HepG2 (cell line): ENCODE data around the gene STIM2. TPM values are rescaled to one million over a fixed set of nuclear protein-coding genes. Genes with fewer than 3 reads are reported as not detected.

ENCODE experiments used
- AHR ChIP-seq: IDR thresholded peaks from 2 replicates; pipeline ENCODE4 v1.6.1; 2018; ENCODE audit warnings: missing genetic modification reagents, missing compliant biosample characterization
- GATAD1 ChIP-seq: IDR thresholded peaks from 2 replicates; pipeline ENCODE4 v1.6.1; 2016; ENCODE audit warnings: missing genetic modification reagents, missing compliant biosample characterization
- GRHL1 ChIP-seq: sonication (generic); formaldehyde crosslinking; conservative IDR thresholded peaks from 2 replicates; pipeline ENCODE4 v1.8.0; 2022; ENCODE audit warnings: missing genetic modification reagents
- HOXA7 ChIP-seq: sonication (generic); formaldehyde crosslinking; IDR thresholded peaks from 2 replicates; pipeline ENCODE4 v1.8.1; 2022; ENCODE audit warnings: mild to moderate bottlenecking, missing genetic modification reagents, moderate library complexity
- RBAK ChIP-seq: sonication (generic); formaldehyde crosslinking; IDR thresholded peaks from 2 replicates; pipeline ENCODE4 v1.5.1; 2020; ENCODE audit warnings: mild to moderate bottlenecking, missing genetic modification reagents
- TBP ChIP-seq: sonication (generic); formaldehyde crosslinking; IDR thresholded peaks from 2 replicates; pipeline ENCODE4 v1.5.0; 2020; ENCODE audit warnings: missing genetic modification reagents
- YEATS4 ChIP-seq: sonication (generic); formaldehyde crosslinking; IDR thresholded peaks from 2 replicates; pipeline ENCODE4 v1.4.0; 2020; ENCODE audit warnings: missing genetic modification reagents, borderline replicate concordance
- ZBED4 ChIP-seq: sonication (generic); formaldehyde crosslinking; IDR thresholded peaks from 2 replicates; pipeline ENCODE4 v1.4.0; 2020; ENCODE audit warnings: missing genetic modification reagents, borderline replicate concordance
- ZBTB21 ChIP-seq: sonication (generic); formaldehyde crosslinking; IDR thresholded peaks from 2 replicates; pipeline ENCODE4 v1.4.0; 2020; ENCODE audit warnings: missing genetic modification reagents
- ZNF12 ChIP-seq: sonication (generic); formaldehyde crosslinking; IDR thresholded peaks from 2 replicates; pipeline ENCODE4 v1.5.0; 2020; ENCODE audit warnings: missing genetic modification reagents
- ZNF891 ChIP-seq: sonication (generic); formaldehyde crosslinking; IDR thresholded peaks from 2 replicates; pipeline ENCODE4 v1.5.0; 2020; ENCODE audit warnings: mild to moderate bottlenecking, missing genetic modification reagents
- ZSCAN22 ChIP-seq: sonication (generic); formaldehyde crosslinking; IDR thresholded peaks from 2 replicates; pipeline ENCODE4 v1.4.0; 2020; ENCODE audit warnings: mild to moderate bottlenecking, missing genetic modification reagents
- ZSCAN9 ChIP-seq: IDR thresholded peaks from 2 replicates; pipeline ENCODE4 v1.6.1; 2016; ENCODE audit warnings: borderline replicate concordance
- polyA plus RNA-seq, 8 experiments: library from polyadenylated mRNA; depleted of rRNA in 3 of 8; stranded (reverse) in 7 of 8; unstranded in 1 of 8; fragments of >200 nt; fragmentation: Illumina TruSeq in 4 of 8; extraction: Trizol in 4 of 8; gene quantifications; 2 replicates each; pipeline versions ENCODE4 v1.2.1 to v1.2.3, GENCODE V29; 2011 to 2016; ENCODE audit warnings: low read depth in 4 of 8, missing spikeins in 1 of 8, mixed read lengths in 1 of 8; ENCODE audit not compliant: insufficient read depth in 1 of 8
- total RNA-seq, 5 experiments: library from RNA; depleted of rRNA; stranded (reverse); fragments of >200 nt; fragmentation: Illumina TruSeq; extraction: Trizol; gene quantifications; 2 replicates each; pipeline ENCODE4 v1.2.3, GENCODE V29; 2016; ENCODE audit warnings: low read depth in 1 of 5
- TF ChIP-seq, protein P1 (sequence below): sonication (generic); formaldehyde crosslinking; IDR thresholded peaks from 2 replicates; pipeline ENCODE4 v1.8.1; 2023; ENCODE audit warnings: mild to moderate bottlenecking, missing genetic modification reagents
- TF ChIP-seq, protein P2 (sequence below): sonication (generic); formaldehyde crosslinking; conservative IDR thresholded peaks from 2 replicates; pipeline ENCODE4 v1.8.0; 2022; ENCODE audit warnings: low read depth, missing genetic modification reagents
- TF ChIP-seq, protein P3 (sequence below): IDR thresholded peaks from 2 replicates; pipeline ENCODE4 v1.6.1; 2016
- TF ChIP-seq, protein P4 (sequence below): sonication (generic); formaldehyde crosslinking; IDR thresholded peaks from 2 replicates; pipeline ENCODE4 v1.4.0; 2020; ENCODE audit warnings: missing genetic modification reagents, borderline replicate concordance

STIM2 gene
- total and polyA plus RNA-seq, 2 of the 13 experiments (the other 11 are each of a cell fraction or from before 2014, with no cell fraction given), result 19.3 to 19.4 TPM

DNA sequence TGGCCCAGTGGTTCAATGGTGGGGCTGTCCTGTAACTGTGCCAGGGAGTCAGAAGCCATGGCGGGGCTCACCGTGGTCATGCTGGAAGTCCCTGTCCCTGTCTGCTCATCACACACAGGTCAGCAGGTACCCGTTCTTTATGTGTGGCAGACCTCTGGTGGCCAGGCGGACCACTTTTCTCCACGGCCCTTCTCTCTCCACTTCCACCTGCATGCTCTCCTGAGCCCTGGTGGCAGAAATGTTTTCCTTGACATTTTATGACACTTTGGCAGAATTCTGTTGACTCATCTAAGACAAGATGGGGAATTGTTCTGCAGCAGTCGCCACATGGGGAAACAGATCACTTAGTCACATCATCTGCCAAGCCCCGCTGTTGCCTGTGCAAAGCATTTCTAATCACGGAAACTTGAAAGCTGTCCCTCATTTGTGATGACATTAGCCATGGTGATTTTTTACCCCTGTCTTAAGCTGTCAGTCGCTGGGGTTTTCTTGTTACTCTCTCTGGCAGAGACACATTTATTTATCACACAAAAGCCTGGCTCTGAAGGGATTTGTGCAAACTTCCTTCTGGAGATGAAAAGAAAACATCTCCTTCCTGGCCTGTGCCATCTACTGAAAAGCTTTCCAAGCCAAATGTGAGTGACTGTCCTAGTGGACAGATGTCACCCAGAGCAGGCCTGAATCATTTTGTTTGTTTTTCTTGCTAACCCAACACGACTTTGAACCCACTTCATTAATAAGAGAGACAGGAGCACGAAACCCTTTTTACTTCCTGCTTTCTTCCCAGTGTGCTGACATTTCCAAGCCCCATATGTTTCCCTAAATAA is 38.8 kb upstream of the STIM2 start (continued):
- TF ChIP-seq, protein P1, sequence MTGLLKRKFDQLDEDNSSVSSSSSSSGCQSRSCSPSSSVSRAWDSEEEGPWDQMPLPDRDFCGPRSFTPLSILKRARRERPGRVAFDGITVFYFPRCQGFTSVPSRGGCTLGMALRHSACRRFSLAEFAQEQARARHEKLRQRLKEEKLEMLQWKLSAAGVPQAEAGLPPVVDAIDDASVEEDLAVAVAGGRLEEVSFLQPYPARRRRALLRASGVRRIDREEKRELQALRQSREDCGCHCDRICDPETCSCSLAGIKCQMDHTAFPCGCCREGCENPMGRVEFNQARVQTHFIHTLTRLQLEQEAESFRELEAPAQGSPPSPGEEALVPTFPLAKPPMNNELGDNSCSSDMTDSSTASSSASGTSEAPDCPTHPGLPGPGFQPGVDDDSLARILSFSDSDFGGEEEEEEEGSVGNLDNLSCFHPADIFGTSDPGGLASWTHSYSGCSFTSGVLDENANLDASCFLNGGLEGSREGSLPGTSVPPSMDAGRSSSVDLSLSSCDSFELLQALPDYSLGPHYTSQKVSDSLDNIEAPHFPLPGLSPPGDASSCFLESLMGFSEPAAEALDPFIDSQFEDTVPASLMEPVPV (CRISPR knock-in tag), result no peak
- TF ChIP-seq ZBTB21 (CRISPR knock-in tag), result no peak
- no peak for TF ChIP-seq ZBED4 (CRISPR knock-in tag)
- no peak; the same call in 1 of the 2 replicates for TF ChIP-seq ZNF12 (CRISPR knock-in tag)
- TF ChIP-seq ZSCAN9, result no peak; the same call in 1 of the 2 replicates
- peak; percentile 76; the same call in 1 of the 2 replicates for TF ChIP-seq RBAK (CRISPR knock-in tag)
- TF ChIP-seq TBP, result no peak
- peak; percentile 23; the same call in 1 of the 2 replicates for TF ChIP-seq GATAD1 (CRISPR knock-in tag)
- TF ChIP-seq, protein P2, sequence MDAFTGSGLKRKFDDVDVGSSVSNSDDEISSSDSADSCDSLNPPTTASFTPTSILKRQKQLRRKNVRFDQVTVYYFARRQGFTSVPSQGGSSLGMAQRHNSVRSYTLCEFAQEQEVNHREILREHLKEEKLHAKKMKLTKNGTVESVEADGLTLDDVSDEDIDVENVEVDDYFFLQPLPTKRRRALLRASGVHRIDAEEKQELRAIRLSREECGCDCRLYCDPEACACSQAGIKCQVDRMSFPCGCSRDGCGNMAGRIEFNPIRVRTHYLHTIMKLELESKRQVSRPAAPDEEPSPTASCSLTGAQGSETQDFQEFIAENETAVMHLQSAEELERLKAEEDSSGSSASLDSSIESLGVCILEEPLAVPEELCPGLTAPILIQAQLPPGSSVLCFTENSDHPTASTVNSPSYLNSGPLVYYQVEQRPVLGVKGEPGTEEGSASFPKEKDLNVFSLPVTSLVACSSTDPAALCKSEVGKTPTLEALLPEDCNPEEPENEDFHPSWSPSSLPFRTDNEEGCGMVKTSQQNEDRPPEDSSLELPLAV (CRISPR knock-in tag), result no peak
- TF ChIP-seq, protein P3, sequence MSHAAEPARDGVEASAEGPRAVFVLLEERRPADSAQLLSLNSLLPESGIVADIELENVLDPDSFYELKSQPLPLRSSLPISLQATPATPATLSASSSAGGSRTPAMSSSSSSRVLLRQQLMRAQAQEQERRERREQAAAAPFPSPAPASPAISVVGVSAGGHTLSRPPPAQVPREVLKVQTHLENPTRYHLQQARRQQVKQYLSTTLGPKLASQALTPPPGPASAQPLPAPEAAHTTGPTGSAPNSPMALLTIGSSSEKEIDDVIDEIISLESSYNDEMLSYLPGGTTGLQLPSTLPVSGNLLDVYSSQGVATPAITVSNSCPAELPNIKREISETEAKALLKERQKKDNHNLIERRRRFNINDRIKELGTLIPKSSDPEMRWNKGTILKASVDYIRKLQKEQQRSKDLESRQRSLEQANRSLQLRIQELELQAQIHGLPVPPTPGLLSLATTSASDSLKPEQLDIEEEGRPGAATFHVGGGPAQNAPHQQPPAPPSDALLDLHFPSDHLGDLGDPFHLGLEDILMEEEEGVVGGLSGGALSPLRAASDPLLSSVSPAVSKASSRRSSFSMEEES (CRISPR knock-in tag), result no peak
- TF ChIP-seq GRHL1 (CRISPR knock-in tag), result no peak
- TF ChIP-seq HOXA7 (CRISPR knock-in tag), result no peak
- TF ChIP-seq ZNF891 (CRISPR knock-in tag), result no peak
- TF ChIP-seq YEATS4 (CRISPR knock-in tag), result no peak
- TF ChIP-seq, protein P4, sequence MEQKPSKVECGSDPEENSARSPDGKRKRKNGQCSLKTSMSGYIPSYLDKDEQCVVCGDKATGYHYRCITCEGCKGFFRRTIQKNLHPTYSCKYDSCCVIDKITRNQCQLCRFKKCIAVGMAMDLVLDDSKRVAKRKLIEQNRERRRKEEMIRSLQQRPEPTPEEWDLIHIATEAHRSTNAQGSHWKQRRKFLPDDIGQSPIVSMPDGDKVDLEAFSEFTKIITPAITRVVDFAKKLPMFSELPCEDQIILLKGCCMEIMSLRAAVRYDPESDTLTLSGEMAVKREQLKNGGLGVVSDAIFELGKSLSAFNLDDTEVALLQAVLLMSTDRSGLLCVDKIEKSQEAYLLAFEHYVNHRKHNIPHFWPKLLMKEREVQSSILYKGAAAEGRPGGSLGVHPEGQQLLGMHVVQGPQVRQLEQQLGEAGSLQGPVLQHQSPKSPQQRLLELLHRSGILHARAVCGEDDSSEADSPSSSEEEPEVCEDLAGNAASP, result no peak
- no peak for TF ChIP-seq AHR (CRISPR knock-in tag)
- no peak for TF ChIP-seq ZSCAN22 (CRISPR knock-in tag)
